22Rv1 (cell line): Measurements from ENCODE around the gene RAMP1.
A peak's percentile ranks its signal among the peaks of the same experiment; 100 is the strongest.

Source experiments
- H3K27ac ChIP-seq: fragments of 450-650 bp; 2 replicates; pipeline ENCODE4 v1.5.1; 2017
- CTCF ChIP-seq: fragments of 450-650 bp; IDR thresholded peaks from 2 replicates; pipeline ENCODE4 v1.5.1; 2017; ENCODE audit warnings: mild to moderate bottlenecking
- ZFX ChIP-seq: fragments of 450-650 bp; IDR thresholded peaks from 2 replicates; pipeline ENCODE4 v1.6.1; 2017; ENCODE audit warnings: antibody characterized with exemption, borderline replicate concordance

The RAMP1 gene

GRCh38 chr2:237863102-237863511, 3.7 kb downstream of the RAMP1 start:
- H3K27ac ChIP-seq: peak overlapping the region; percentile 100
- TF ChIP-seq CTCF: no peak
- TF ChIP-seq ZFX: no peak

DNA sequence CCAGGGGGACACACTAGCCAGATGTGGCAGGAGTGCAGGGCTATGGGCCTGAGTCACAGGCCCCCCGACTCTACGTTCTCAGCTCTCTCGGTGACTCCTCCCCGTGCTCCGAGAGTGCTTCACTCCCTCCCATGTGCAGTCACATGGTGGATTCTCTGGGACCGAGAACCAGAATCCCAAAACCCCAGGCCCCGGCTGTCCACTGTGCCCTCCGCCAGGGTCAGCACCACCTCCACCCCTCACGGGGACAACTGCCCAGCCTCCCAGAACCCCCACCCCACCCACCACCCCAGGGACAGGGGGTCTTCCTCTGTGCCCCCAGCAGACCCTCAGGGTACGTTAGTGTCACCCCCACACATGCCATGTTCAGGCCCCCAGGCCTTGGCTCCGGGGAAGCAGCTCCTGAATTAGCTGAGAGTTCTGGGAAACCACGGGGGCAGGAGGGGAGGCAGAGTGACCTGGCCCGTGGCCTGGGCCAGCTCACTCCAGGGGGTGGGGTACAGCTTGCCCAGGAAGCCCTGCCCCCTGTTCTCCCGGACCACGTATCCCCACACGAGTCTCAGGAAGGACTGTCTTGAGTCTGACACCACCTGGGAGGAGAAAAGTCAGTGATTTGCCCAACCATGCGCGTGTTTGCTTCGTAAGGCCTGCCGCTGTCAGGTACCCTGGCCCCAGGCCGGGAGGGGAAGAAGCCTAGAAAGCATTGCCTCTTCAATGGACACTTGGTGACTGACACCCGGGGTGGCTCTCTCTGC, 4.4 kb downstream of the RAMP1 start:
- H3K27ac ChIP-seq: peak overlapping the region; percentile 100
- TF ChIP-seq ZFX (no peak), CTCF (no peak)

GRCh38 chr2:237864444-237864931, 5.1 kb downstream of the RAMP1 start:
- peak overlapping the region; percentile 100 for H3K27ac ChIP-seq
- no peak for TF ChIP-seq ZFX

DNA sequence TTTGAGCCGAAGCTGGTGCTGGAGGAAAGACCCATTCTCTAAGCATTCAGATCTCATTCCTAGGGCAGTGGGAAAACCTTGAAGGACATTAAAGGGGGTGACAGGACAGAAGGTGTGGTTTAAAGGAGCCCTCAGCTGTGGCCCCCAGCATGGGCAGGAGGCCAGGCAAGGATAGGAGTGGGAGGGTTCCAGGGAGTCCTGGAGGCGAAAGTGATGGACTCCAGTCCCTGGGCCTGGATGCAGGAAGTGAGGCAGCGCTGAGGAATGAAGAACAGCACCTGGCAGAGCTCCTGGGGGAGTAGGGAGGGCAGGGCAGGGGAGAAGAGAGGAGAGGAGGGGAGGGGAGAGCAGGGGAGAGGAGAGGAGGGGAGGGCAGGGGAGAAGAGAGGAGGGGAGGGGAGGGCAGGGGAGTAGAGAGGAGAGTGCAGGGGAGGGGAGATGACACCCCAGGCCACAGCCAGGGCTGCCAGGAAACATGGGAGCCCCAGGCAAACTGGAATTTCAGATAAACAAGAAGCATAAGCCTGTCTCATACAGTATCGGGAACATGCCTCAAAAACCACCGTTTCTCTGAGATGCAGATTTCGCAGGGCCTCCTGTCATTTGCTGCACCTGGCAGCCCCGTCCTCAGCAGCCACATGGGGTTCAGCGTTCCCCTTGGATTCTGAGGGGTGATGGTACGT, 5.7 kb downstream of the RAMP1 start:
- no peak for TF ChIP-seq CTCF
- TF ChIP-seq ZFX: no peak

DNA sequence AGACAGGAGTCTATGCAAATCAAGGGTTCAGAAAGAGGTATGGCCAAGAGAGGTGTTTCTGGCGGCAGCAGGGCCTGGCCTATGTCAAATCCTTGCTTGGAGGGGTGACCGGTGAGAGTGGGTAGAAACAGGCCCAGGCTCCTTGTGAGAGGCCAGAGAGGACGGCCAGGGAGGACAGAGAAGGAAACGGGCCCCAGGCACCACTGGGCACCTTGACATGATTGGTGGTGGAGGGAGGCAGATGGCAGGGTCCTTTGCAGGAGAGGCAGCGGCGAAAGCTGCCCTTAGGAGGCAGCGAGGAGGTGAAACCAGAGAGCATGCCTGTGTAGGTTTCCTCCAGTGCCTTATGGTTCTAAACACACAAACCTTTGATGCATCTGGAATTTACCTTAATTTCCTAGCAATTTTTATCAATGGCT, 6.2 kb downstream of the RAMP1 start:
- H3K27ac ChIP-seq: peak overlapping the region; percentile 100
- peak; percentile 29 for TF ChIP-seq CTCF
- TF ChIP-seq ZFX: no peak

More for the DNA sequence above, 5.7 kb downstream of the RAMP1 start:
- peak overlapping the region; percentile 100 for H3K27ac ChIP-seq

DNA sequence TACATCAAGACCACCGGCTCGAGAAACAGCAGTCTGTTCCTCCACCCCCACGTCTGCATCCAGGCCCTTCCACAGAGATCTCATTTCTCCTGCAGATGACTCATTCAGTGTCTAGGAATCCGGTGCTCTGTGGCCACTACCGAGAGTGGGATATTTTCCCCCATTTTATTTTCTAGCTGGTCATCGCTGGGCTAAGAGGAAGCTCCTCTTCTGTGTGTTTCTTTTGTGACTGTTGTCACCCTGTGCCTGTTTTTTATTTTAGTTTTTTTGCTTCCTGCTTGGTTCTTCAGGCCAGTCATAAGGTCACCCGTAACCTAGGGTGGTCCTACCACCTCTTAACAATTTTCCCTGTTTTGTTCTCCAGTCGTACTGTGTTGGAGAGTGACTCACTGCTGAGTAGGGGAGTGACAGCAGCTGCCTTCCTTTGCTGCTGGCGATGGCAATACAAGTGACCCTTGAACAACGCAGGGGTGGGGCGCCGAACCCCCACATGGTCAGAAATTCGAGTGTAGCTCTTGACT, 6.7 kb downstream of the RAMP1 start:
- TF ChIP-seq ZFX: no peak
- TF ChIP-seq CTCF: no peak
- H3K27ac ChIP-seq: peak overlapping the region; percentile 100

DNA sequence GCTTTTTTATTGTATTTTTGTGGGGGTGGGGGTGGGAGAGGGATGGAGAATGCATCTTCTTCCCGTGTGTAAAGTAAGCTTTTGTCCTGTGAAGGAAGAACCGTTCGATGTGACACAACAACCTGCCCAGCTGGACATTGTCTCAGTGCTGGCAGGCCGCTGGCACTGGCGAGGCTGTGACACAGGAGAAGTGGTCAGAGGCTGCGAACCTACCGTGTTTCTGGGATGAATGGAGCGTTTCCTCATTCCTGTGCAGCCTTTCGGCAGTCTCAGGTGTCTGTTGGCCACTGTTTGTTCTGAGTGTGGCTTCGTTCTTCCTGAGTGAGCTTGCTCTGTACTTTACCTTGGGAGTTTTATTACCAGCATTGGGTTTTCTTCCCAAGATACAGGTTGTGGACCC, 8.0 kb downstream of the RAMP1 start:
- H3K27ac ChIP-seq: peak overlapping the region; percentile 15
- TF ChIP-seq CTCF (no peak), ZFX (no peak)

DNA sequence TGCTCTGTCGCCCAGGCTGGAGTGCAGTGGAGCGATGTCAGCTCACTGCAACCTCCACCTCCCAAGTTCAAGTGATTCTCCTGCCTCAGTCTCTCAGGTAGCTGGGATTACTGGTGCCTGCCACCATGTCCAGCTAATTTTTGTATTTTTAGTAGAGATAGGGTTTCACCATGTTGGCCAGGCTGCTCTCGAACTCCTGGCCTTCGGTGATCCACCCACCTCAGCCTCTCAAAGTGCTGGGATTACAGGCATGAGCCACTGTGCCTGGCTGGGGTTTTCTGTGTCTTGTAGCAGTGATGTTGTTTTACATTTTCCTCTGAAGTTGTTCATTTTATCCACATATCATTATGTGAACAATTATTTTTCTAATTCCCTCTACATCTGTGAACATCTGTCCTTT, 8.7 kb downstream of the RAMP1 start:
- peak overlapping the region; percentile 15 for H3K27ac ChIP-seq
